Measurements from ENCODE around the gene FBXW10.
"Not testable (repeated sequence)": the region's sequence is repeated elsewhere in the genome, so short reads cannot be mapped to it uniquely, and the experiment has no call there.

Gene FBXW10

DNA sequence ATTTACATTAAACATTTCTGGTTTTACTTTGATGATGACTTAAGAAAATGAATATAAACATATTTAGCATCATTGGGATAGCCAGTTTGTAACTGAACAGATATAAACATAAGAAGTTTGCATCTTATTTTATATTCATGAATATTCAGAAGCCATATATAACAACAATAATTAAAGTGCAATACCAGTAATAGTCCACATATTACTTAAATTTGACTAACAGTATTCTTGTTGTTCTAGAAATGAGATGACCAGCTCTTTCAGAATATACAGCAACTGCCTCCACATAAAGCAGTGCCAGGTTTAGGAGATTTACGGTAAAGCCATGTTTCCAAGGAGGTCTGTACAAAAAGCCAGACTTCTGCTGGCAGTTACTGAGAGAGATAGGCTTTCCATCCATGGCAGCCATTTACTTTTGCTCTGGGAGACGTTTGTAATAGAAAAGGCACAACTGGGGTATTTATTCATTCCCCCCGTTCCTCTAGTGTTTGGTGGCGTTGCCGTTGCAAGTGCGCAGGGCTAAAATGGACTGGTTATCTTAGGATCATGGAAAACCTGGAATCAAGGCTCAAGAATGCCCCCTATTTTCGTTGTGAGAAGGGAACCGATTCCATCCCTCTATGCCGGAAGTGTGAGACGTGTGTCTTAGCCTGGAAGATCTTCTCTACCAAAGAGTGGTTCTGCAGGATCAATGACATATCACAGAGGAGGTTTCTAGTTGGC lies at the start of gene FBXW10:
Gene FBXW10, plus strand, starts transcription at position 356 of the 723 bp plus-strand sequence. Its CDS starts 191 bp downstream, at position 547.
- not testable (repeated sequence) for DNase-seq (ENCODE audit: low read depth, low spot score)

DNA sequence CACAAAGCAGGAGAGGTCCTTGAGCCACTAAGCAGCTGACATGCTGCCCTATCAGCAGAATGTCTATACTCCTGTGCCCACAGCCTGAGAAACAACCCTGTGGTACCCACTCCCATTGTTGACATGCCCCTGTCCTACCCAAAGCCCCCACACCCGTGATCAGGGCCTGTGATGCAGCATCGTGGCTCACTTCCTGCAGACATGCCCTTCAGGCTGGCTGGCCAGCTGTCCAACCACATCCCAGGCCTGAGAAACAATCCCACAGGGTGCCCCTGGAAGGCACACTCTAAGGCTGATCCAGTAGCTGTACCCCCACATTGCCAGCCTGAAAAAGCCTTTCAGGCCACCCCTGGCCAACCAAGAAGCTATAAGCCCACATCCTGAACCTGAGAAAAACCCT lies 48.7 kb upstream of the FBXW10 start:
- DNase-seq (ENCODE audit: low read depth, low spot score): not testable (repeated sequence)

GRCh38 chr17:18698473-18699103 lies 45.3 kb upstream of the FBXW10 start:
- DNase-seq (ENCODE audit: low read depth, low spot score): not testable (repeated sequence)

GRCh38 chr17:18705955-18706354 lies 37.9 kb upstream of the FBXW10 start:
- not testable (repeated sequence) for DNase-seq (ENCODE audit: low read depth, low spot score)

DNA sequence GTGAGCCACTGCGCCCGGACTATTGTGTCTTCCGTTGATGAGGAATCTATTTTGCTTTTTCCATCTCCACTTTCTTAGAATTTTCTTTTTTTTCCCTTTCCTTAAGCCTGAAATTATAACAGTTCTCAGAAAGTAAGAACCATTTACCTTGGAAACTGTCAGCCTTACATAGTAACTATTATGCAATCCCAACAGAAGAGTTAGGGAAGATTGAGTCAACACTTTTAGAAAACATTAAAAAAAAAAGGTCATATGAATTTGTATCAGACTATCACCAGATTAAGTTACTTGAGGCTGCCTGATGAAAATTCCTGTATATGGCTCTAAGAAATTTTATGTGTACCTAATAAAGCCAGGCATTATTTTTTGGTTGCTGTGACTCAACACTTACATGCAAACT lies 35.6 kb upstream of the FBXW10 start:
- not testable (repeated sequence) for DNase-seq (ENCODE audit: low read depth, low spot score)

- DNase-seq (ENCODE audit: low read depth, low spot score): peak; percentile 18
Observed at GRCh38 chr17:18712354-18712999, 31.4 kb upstream of the FBXW10 start.

DNA sequence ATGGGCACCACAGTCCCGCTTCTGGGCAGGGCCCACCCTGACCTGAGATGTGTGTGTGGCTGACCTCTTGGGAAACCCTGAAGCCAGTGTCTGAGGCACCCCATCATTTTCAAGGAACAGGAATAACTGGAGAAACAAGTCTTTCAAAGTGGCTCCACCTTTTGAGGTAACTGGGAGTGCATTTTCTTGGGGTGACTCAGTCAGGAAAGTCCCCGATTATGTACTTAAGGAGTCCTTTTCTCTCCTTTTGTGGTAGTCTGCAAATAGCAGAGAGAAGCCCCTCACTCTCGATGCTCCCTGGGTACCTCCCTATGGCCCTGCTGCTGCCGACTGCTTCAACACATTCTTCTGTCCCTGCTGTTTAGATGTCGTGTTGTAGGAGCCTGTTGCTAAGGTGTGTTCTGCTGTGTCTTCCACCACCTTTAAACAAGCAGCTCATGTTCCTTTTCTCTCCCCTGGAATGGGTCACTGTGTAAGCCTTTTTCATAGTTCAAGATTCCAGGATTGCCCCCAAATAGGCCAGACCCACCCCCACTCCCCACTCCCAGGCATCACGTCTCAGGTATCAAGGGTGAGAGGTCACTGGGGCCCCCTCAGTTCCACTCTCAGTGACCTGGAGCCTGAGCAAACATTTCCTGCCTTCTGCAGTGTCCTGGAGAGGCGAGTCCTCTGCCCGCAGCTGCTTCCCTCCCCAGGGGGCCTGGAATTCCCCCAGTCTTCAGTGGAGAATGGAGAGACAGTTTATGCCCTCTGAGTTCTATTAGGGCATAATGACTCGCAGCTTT lies 25.0 kb upstream of the FBXW10 start:
- peak; percentile 53 for DNase-seq (ENCODE audit: low read depth, low spot score)

GRCh38 chr17:18719428-18720110 lies 24.3 kb upstream of the FBXW10 start:
- DNase-seq (ENCODE audit: low read depth, low spot score): not testable (repeated sequence)

- not testable (repeated sequence) for DNase-seq (ENCODE audit: low read depth, low spot score)
Observed at GRCh38 chr17:18721775-18722547, 21.9 kb upstream of the FBXW10 start.

DNA sequence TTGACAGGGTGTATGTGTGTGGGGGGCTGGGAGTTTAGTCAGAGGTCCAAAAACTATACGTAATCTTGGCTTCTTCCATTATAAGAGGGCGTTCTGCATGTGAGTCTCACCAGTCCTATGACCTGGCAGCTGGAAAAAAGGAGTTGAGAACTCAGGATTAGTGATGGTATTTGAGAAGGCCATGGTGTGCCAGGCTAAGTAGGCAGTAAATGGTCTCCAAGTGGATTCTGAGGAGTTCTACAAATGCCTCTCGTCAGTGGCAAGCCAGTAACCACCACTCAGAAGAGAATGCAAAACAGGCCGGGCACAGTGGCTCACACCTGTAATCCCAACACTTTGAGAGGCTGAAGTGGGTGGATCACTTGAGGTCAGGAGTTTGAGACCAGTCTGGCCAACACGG lies 21.2 kb upstream of the FBXW10 start:
- not testable (repeated sequence) for DNase-seq (ENCODE audit: low read depth, low spot score)

DNA sequence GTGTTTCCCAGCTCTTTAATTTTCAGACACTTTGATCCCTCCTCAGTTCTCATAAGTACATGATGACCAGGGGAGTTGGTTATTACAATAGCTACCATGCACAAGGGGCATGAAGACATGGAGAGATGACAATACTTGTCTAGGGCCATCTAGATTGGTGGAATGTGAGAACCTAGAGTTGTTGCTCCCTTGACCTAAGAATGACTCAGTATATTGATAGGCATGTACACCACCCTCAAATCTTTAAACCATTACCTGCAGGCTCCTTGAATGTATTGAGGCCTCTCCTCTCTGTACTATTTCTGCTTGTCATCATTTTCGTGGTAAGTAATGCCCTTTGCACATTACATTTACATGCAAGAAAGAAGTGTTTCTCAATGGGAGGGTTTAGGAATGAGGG lies 20.3 kb upstream of the FBXW10 start:
- DNase-seq (ENCODE audit: low read depth, low spot score): not testable (repeated sequence)

- not testable (repeated sequence) for DNase-seq (ENCODE audit: low read depth, low spot score)
Observed at GRCh38 chr17:18732438-18732837, 11.4 kb upstream of the FBXW10 start.

DNA sequence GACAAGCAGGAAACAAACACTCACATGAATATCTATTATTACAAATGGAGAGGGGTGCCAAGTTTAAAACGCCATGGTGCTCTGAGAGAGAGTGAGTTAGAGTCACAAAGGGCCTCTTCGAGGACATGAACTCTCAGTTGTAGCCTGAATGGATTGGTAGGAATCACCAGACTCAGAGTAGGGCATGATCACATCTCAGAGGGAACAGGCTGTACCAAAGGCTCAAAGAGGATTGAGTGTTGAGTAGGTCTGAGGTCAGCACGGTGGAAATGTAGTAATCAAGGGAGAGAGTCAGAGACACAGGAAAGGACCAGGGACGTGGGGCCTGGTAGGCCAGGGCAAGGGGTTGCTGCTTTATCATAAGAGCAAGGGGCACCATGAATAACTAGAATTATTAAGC lies 10.5 kb upstream of the FBXW10 start:
- not testable (repeated sequence) for DNase-seq (ENCODE audit: low read depth, low spot score)

DNA sequence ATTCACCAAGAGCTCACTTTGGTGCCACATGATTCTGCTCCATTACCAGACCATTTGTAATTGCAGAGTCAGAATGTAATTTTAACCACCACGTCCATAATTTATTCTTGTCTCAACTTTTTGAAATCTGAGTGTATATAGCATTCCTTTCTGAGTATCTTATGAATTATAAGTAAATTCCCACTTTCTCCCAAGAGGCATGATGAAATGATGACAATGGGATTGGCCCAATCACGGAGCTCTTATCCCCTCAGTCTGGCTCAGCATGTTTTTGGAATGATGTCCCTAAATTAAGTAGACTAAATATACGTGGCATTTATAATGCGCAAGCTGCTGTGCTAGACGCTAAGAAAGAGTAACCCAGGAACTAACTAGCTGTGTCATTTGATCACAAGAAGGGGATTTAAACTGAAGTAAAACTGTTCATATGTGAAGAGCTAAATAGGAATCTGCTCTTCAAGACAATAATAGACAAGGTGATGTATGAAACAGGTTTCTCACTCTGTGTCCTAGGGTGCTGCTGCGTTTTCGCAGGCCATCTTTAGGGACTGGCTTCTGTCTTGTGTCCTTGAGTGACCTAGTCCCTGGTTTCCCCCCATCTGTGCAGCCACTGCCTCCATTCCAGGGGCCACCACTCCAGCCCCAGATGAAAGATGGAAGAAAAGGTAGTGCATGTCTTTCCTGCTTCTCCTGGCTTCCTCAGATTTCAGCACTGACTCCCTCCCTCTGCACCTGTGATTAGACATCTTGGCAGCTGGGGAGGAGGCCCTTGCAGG lies 4.0 kb upstream of the FBXW10 start:
- not testable (repeated sequence) for DNase-seq (ENCODE audit: low read depth, low spot score)

DNA sequence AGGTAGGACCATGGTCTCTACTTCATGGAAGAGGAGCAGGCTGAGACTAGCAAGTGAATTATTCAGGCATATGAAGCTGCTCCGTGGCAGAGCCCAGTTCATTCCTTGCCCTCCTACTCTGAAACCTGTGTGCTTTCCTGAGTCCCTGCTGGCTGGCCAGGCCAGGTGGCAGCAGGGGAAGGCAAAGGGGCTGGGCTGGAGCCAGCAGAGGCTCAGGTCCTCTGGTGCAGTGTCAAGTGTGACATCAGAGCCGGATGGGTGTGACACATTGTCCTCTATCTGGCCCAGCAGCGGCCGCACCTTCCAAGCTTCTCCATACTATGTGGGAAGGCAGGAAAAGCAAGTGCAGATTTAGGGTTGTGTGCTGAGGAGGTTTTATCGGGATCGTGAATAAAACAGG lies 2.6 kb upstream of the FBXW10 start:
- not testable (repeated sequence) for DNase-seq (ENCODE audit: low read depth, low spot score)

- DNase-seq (ENCODE audit: low read depth, low spot score): not testable (repeated sequence)
Observed at GRCh38 chr17:18744726-18745125, 872 bp downstream of the FBXW10 start.

GRCh38 chr17:18746551-18746950 lies 2.7 kb downstream of the FBXW10 start:
- DNase-seq (ENCODE audit: low read depth, low spot score): not testable (repeated sequence)

DNA sequence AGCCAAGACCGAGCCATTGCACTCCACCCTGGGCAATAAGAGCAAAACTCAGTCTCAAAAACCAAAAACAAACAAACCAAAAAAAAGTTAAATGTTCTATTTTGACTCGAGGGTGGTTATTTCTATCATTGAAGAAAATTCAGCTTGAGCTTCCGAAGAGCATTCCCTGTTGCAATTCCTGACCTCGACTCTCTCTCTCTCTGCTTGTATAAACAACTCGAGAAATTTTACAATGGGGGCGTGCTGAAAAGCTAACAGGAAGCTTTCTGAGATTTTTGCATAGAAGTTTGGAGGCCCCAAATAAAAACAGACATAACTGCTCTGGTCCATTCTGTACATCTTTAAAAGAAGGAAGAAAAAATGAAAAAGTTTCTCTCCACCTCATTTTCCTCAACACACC lies 3.6 kb downstream of the FBXW10 start:
- not testable (repeated sequence) for DNase-seq (ENCODE audit: low read depth, low spot score)

DNA sequence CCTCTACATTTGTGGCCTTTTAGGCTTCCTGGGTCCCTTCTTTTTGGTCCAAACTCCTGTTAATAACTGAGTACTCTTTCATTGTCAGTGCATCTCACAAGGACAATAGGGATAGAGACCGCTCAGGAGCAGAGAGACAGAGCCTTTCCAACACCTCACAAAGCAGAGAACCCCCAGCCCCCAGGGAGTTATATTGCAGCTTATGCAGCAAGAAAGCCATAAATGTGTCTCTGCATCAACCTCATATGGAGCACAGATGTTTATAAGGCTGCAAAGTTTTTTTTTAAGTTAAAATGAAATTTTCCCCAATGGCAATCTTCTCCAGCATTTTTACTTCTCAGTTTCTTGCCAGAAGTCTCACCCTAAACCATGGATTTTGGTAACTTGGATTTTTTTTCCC lies 6.4 kb downstream of the FBXW10 start:
- not testable (repeated sequence) for DNase-seq (ENCODE audit: low read depth, low spot score)

Data from ELF-1 (cell line).